Gastroesophageal sphincter (tissue), 4 donors: ENCODE measurements around the gene PPARA. TPM values are rescaled to one million over a fixed set of nuclear protein-coding genes. Genes with fewer than 3 reads are reported as not detected.
A peak's percentile ranks its signal among the peaks of the same experiment; 100 is the strongest.

Experiments used
- ATAC-seq: fragments of 150-250 bp; one replicate; pipeline ENCODE4 v1.9.1; 2016; ENCODE audit warnings: mild to moderate bottlenecking, moderate library complexity
- H3K27ac ChIP-seq, 4 donors: fragments of 200-600 bp; sonication (generic) in 3 of 4; 1 replicate in 3 of 4; 2 replicates in 1 of 4; pipeline ENCODE4 v1.5.1; 2016 to 2019
- H3K27me3 ChIP-seq: fragments of 200-600 bp; sonication (generic); one replicate; pipeline ENCODE4 v1.5.1; 2019
- H3K36me3 ChIP-seq, 2 donors: fragments of 200-600 bp; sonication (generic); one replicate each; pipeline ENCODE4 v1.5.1; 2019; ENCODE audit warnings: control low read depth in 1 of 2
- H3K4me1 ChIP-seq, 3 donors: fragments of 200-600 bp; sonication (generic); 1 replicate in 2 of 3; 2 replicates in 1 of 3; pipeline ENCODE4 v1.5.1; 2016 to 2019; ENCODE audit warnings: control low read depth in 2 of 3
- H3K4me3 ChIP-seq, 2 donors: fragments of 200-600 bp; sonication (generic); one replicate each; pipeline ENCODE4 v1.5.1; 2019; ENCODE audit warnings: mild to moderate bottlenecking in 1 of 2, moderate library complexity in 1 of 2
- H3K9me3 ChIP-seq, 3 donors: fragments of 200-600 bp; sonication (generic); one replicate each; pipeline ENCODE4 v1.5.1; 2017 to 2019; ENCODE audit warnings: control low read depth in 2 of 3
- CTCF ChIP-seq, 4 experiments: fragments of 200-600 bp in 2 of 4; fragments of 450-650 bp in 2 of 4; sonication (generic) in 1 of 4; IDR thresholded peaks; one replicate each; pipeline ENCODE4 v1.5.1; 2017 to 2019; ENCODE audit warnings: antibody characterized with exemption in 4 of 4, mild to moderate bottlenecking in 2 of 4, moderate library complexity in 2 of 4
- EP300 ChIP-seq: sonication (generic); formaldehyde crosslinking; IDR thresholded peaks from one replicate; pipeline ENCODE4 v1.6.1; 2017; ENCODE audit warnings: antibody characterized with exemption, mild to moderate bottlenecking
- POLR2A ChIP-seq, 2 donors: fragments of 450-650 bp; IDR thresholded peaks; one replicate each; pipeline ENCODE4 v1.6.1; 2017; ENCODE audit warnings: antibody characterized with exemption in 2 of 2, mild to moderate bottlenecking in 2 of 2, moderate library complexity in 1 of 2
- POLR2AphosphoS5 ChIP-seq: sonication (generic); formaldehyde crosslinking; IDR thresholded peaks from one replicate; pipeline ENCODE4 v1.6.1; 2017; ENCODE audit warnings: antibody characterized with exemption
- WGBS, 2 donors: methylation state at CpG; one replicate each; pipeline ENCODE4 v1.1.5; 2018; ENCODE audit warnings: low coverage in 1 of 2; 5-methylcytosine and 5-hydroxymethylcytosine counted together
- total RNA-seq, 4 donors: library from RNA; depleted of rRNA; stranded (reverse); fragments of >200 nt; gene quantifications; one replicate each; pipeline ENCODE4 v1.1.0, GENCODE V29; 2016

The PPARA gene
- total RNA-seq, 4 donors from 2014 or later = 19.5 to 28.5 (median 26.9) TPM

- no peaks in the 10 kb centered on the region for H3K27me3 ChIP-seq
- no peak overlapping the region for H3K27ac ChIP-seq
- peaks cover 0 to 43% of the 10 kb centered on the region in 2 donors for H3K36me3 ChIP-seq
- no peak for TF ChIP-seq POLR2AphosphoS5
- TF ChIP-seq EP300 = no peak
- TF ChIP-seq POLR2A (IDR thresholded peaks at IDR 0.05) = no peak
- no peak for TF ChIP-seq CTCF (IDR thresholded peaks at IDR 0.05)
- WGBS, 2 donors = 80 to 94% methylated on average over 3 to 6 of the region's 8 CpGs
- peaks cover 0 to 17% (median 8%) of the 10 kb centered on the region in 3 donors for H3K4me1 ChIP-seq
- H3K9me3 ChIP-seq = no peaks in the 10 kb centered on the region
- no peak for ATAC-seq
- H3K4me3 ChIP-seq = no peak overlapping the region
Observed at GRCh38 chr22:46229701-46230100, 79.4 kb downstream of the PPARA start.

GRCh38 chr22:46230262-46230901 is 80.1 kb downstream of the PPARA start:
- no peak overlapping the region for H3K27ac ChIP-seq
- no peak for ATAC-seq
- TF ChIP-seq CTCF (IDR thresholded peaks at IDR 0.05) (no peak), POLR2AphosphoS5 (no peak), EP300 (no peak), POLR2A (IDR thresholded peaks at IDR 0.05) (no peak)
- 83 to 87% methylated on average over 9 to 13 of the region's 13 CpGs for WGBS, 2 donors
- H3K27me3 ChIP-seq = no peaks in the 10 kb centered on the region
- H3K4me3 ChIP-seq = no peak overlapping the region
- peaks cover 0 to 17% (median 8%) of the 10 kb centered on the region in 3 donors for H3K4me1 ChIP-seq
- peaks cover 0 to 42% of the 10 kb centered on the region in 2 donors for H3K36me3 ChIP-seq
- no peaks in the 10 kb centered on the region for H3K9me3 ChIP-seq

GRCh38 chr22:46233231-46233630 is 82.9 kb downstream of the PPARA start:
- H3K4me3 ChIP-seq = no peak overlapping the region
- H3K9me3 ChIP-seq = no peaks in the 10 kb centered on the region
- no peaks in the 10 kb centered on the region for H3K27me3 ChIP-seq
- TF ChIP-seq POLR2AphosphoS5 (peak; percentile 30), EP300 (no peak)
- peak overlapping the region in 3 of 4 donors; percentile 3 to 67 (median 56) for H3K27ac ChIP-seq
- 32 to 33% methylated on average over 4 of the region's 9 CpGs for WGBS, 2 donors
- H3K36me3 ChIP-seq = peaks cover 0 to 40% of the 10 kb centered on the region in 2 donors
- peak; percentile 86 for ATAC-seq
- peaks cover 0 to 32% (median 8%) of the 10 kb centered on the region in 3 donors for H3K4me1 ChIP-seq

- H3K4me3 ChIP-seq = no peak overlapping the region
- peaks cover 0 to 51% of the 10 kb centered on the region in 2 donors for H3K36me3 ChIP-seq
- TF ChIP-seq POLR2A (IDR thresholded peaks at IDR 0.05) (no peak), CTCF (IDR thresholded peaks at IDR 0.05) (no peak), EP300 (no peak), POLR2AphosphoS5 (no peak)
- 92 to 96% methylated on average over 5 to 11 of the region's 12 CpGs for WGBS, 2 donors
- H3K27me3 ChIP-seq = no peaks in the 10 kb centered on the region
- H3K27ac ChIP-seq = no peak overlapping the region
- H3K9me3 ChIP-seq = no peaks in the 10 kb centered on the region
- peaks cover 0 to 48% (median 8%) of the 10 kb centered on the region in 3 donors for H3K4me1 ChIP-seq
- ATAC-seq = no peak
Observed at GRCh38 chr22:46234969-46235368, 84.6 kb downstream of the PPARA start.

- no peaks in the 10 kb centered on the region for H3K27me3 ChIP-seq
- no peaks in the 10 kb centered on the region for H3K9me3 ChIP-seq
- peaks cover 0 to 47% of the 10 kb centered on the region in 2 donors for H3K36me3 ChIP-seq
- ATAC-seq = no peak
- peak overlapping the region; percentile 51 to 80 (median 62) for H3K27ac ChIP-seq
- no peak overlapping the region for H3K4me3 ChIP-seq
- 38 to 52% methylated on average over 7 to 10 of the region's 12 CpGs for WGBS, 2 donors
- H3K4me1 ChIP-seq = peaks cover 0 to 46% (median 8%) of the 10 kb centered on the region in 3 donors
- TF ChIP-seq EP300 (no peak), POLR2AphosphoS5 (peak; percentile 51)
Observed at GRCh38 chr22:46237453-46238124, 87.3 kb downstream of the PPARA start.
